Lung (tissue), 12 donors: ENCODE data around the gene DMBX1. TPM values are rescaled to one million over a fixed set of nuclear protein-coding genes. Genes with fewer than 3 reads are reported as not detected.

Source experiments
- ATAC-seq: fragments of 200-7000 bp; cut with Tn5 transposase; one replicate; pipeline ENCODE4 v1.9.1; 2020; ENCODE audit warnings: moderate number of reproducible peaks; ENCODE audit not compliant: insufficient read depth, low FRiP score
- DNase-seq, 3 donors: peaks; one replicate each; pipeline ENCODE4 v3.0.0-alpha.2; 2013 to 2017
- H3K27ac ChIP-seq, 2 donors: one replicate each; pipeline ENCODE4 v1.5.1; 2013; ENCODE audit warnings: mild to moderate bottlenecking in 2 of 2, moderate library complexity in 2 of 2, control low read depth in 1 of 2, inconsistent platforms in 1 of 2, low read depth in 1 of 2, low read length in 1 of 2
- H3K27me3 ChIP-seq, 3 donors: one replicate each; pipeline ENCODE4 v1.5.1; 2013; ENCODE audit warnings: low read length in 2 of 3; ENCODE audit not compliant: control insufficient read depth in 3 of 3, insufficient read depth in 3 of 3
- H3K36me3 ChIP-seq, 4 donors: one replicate each; pipeline ENCODE4 v1.5.1; 2013; ENCODE audit warnings: low read length in 4 of 4, mild to moderate bottlenecking in 1 of 4, moderate library complexity in 1 of 4; ENCODE audit not compliant: control insufficient read depth in 4 of 4, insufficient read depth in 4 of 4
- H3K4me1 ChIP-seq, 5 donors: one replicate each; pipeline ENCODE4 v1.5.1; 2013; ENCODE audit warnings: low read length in 5 of 5, mild to moderate bottlenecking in 2 of 5, moderate library complexity in 1 of 5; ENCODE audit not compliant: control insufficient read depth in 5 of 5, insufficient read depth in 5 of 5
- H3K4me3 ChIP-seq: one replicate; pipeline ENCODE4 v1.5.1; 2013; ENCODE audit warnings: mild to moderate bottlenecking, control low read depth, moderate library complexity
- H3K9ac ChIP-seq, 2 donors: one replicate each; pipeline ENCODE4 v1.5.1; 2013; ENCODE audit warnings: low read length in 2 of 2, control low read depth in 1 of 2; ENCODE audit not compliant: insufficient read depth in 1 of 2
- H3K9me3 ChIP-seq, 4 donors: one replicate each; pipeline ENCODE4 v1.5.1; 2013; ENCODE audit warnings: low read length in 3 of 4, mild to moderate bottlenecking in 1 of 4, moderate library complexity in 1 of 4; ENCODE audit not compliant: control insufficient read depth in 4 of 4, insufficient read depth in 3 of 4
- CTCF ChIP-seq: IDR thresholded peaks from 2 replicates; pipeline ENCODE4 v1.5.1; 2012; ENCODE audit warnings: mild to moderate bottlenecking; ENCODE audit errors: control extremely low read depth, extremely low read depth
- WGBS, 2 donors: extraction: QIAGEN DNeasy Blood & Tissue Kit; methylation state at CpG; one replicate each; pipeline ENCODE4 v1.1.7; 2013; 5-methylcytosine and 5-hydroxymethylcytosine counted together
- polyA plus RNA-seq, 2 donors: library from polyadenylated mRNA; stranded (reverse); fragments of 200-250 nt; gene quantifications; one replicate each; pipeline ENCODE4 v1.2.1, GENCODE V29; 2013
- total RNA-seq, 2 donors: library from RNA; depleted of rRNA in 1 of 2; stranded (reverse); fragments of >200 nt in 1 of 2; gene quantifications; one replicate each; pipeline ENCODE4 v1.2.1, GENCODE V29; 2014 to 2021
- donor health status: control.
- donor health status: control.
- donor health status: Bipolar disorder and iron deficiency.
- donor health status: healthy.
- donor health status: DM: yes; HTN: yes; CAD: no.

DMBX1 gene
- total and polyA plus RNA-seq, 4 donors = 0.01 to 0.09 TPM; not detected in 2

- TF ChIP-seq CTCF = no peak
- no peak overlapping the region for H3K4me3 ChIP-seq
- ATAC-seq = no peak
- H3K27me3 ChIP-seq = peaks cover 3 to 60% (median 43%) of the 10 kb centered on the region in 3 donors
- no peak overlapping the region for H3K27ac ChIP-seq
- no peak for DNase-seq
- H3K9me3 ChIP-seq = no peaks in the 10 kb centered on the region
- no peaks in the 10 kb centered on the region for H3K36me3 ChIP-seq
- H3K4me1 ChIP-seq = no peaks in the 10 kb centered on the region
- WGBS, 2 donors = 77 to 81% methylated on average over 6 of the region's 6 CpGs
- no peak overlapping the region for H3K9ac ChIP-seq
These were observed 6.9 kb downstream of the DMBX1 start for GRCh38 chr1:46496505-46496904.

GRCh38 chr1:46497020-46497419, 7.4 kb downstream of the DMBX1 start:
- no peaks in the 10 kb centered on the region for H3K36me3 ChIP-seq
- no peak for TF ChIP-seq CTCF
- no peak for ATAC-seq
- 71 to 85% methylated on average over 3 of the region's 3 CpGs for WGBS, 2 donors
- DNase-seq = no peak
- H3K4me3 ChIP-seq = no peak overlapping the region
- no peaks in the 10 kb centered on the region for H3K4me1 ChIP-seq
- H3K9ac ChIP-seq = no peak overlapping the region
- H3K9me3 ChIP-seq = no peaks in the 10 kb centered on the region
- H3K27me3 ChIP-seq = peaks cover 0 to 54% (median 38%) of the 10 kb centered on the region in 3 donors
- H3K27ac ChIP-seq = no peak overlapping the region

GRCh38 chr1:46497665-46498064, 8.0 kb downstream of the DMBX1 start:
- Histone ChIP-seq H3K9ac (no peak overlapping the region), H3K4me1 (no peaks in the 10 kb centered on the region), H3K27me3 (peaks cover 0 to 48% (median 33%) of the 10 kb centered on the region in 3 donors), H3K4me3 (no peak overlapping the region), H3K36me3 (no peaks in the 10 kb centered on the region), H3K9me3 (no peaks in the 10 kb centered on the region), H3K27ac (no peak overlapping the region)
- no peak for TF ChIP-seq CTCF
- no peak for ATAC-seq
- DNase-seq = no peak
- WGBS, 2 donors = 91 to 97% methylated on average over 19 of the region's 19 CpGs

- DNase-seq (no peak), ATAC-seq (no peak)
- Histone ChIP-seq H3K36me3 (no peaks in the 10 kb centered on the region), H3K4me1 (no peaks in the 10 kb centered on the region), H3K27ac (no peak overlapping the region), H3K4me3 (no peak overlapping the region), H3K27me3 (peaks cover 0 to 10% (median 7%) of the 10 kb centered on the region in 3 donors), H3K9ac (no peak overlapping the region), H3K9me3 (no peaks in the 10 kb centered on the region)
- WGBS, 2 donors = 98% methylated on average over 3 of the region's 3 CpGs
- no peak for TF ChIP-seq CTCF
These were observed 11.9 kb downstream of the DMBX1 start for GRCh38 chr1:46501528-46501927.
